PC-9 (cell line): ENCODE results near the gene PTX4.

ENCODE experiments used
- EZH2 ChIP-seq: fragments of 200-600 bp; sonication (generic); IDR thresholded peaks from 2 replicates; pipeline ENCODE4 v1.8.0; 2017; ENCODE audit warnings: antibody characterized with exemption, low read depth
- TF ChIP-seq, protein P1 (sequence below): fragments of 200-600 bp; sonication (generic); conservative IDR thresholded peaks from 2 replicates; pipeline ENCODE4 v1.6.1; 2017; ENCODE audit warnings: mixed run types, antibody characterized with exemption, mild to moderate bottlenecking, moderate library complexity

DNA sequence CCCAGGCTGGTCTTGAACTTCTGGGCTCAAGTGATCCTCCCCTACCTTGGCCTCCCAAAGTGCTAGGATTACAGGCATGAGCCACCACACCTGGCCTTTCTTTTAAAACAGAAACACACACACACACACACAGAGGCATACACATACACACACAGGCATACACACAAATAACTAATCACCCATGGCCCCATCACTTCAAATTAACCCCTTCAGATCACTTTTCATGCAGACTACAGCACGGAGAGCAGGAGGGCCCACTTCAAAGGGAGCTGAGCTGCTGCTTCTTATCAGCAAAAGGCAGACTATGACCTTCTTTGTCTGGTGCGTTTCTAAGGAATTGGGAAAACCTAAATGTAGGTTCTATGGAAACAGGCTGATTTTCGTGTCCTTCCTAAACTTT lies 15.8 kb downstream of the PTX4 start:
- no peak for TF ChIP-seq EZH2
- TF ChIP-seq, protein P1, sequence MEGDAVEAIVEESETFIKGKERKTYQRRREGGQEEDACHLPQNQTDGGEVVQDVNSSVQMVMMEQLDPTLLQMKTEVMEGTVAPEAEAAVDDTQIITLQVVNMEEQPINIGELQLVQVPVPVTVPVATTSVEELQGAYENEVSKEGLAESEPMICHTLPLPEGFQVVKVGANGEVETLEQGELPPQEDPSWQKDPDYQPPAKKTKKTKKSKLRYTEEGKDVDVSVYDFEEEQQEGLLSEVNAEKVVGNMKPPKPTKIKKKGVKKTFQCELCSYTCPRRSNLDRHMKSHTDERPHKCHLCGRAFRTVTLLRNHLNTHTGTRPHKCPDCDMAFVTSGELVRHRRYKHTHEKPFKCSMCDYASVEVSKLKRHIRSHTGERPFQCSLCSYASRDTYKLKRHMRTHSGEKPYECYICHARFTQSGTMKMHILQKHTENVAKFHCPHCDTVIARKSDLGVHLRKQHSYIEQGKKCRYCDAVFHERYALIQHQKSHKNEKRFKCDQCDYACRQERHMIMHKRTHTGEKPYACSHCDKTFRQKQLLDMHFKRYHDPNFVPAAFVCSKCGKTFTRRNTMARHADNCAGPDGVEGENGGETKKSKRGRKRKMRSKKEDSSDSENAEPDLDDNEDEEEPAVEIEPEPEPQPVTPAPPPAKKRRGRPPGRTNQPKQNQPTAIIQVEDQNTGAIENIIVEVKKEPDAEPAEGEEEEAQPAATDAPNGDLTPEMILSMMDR, result no peak
